ENCODE data around the gene CELSR1.

DNA sequence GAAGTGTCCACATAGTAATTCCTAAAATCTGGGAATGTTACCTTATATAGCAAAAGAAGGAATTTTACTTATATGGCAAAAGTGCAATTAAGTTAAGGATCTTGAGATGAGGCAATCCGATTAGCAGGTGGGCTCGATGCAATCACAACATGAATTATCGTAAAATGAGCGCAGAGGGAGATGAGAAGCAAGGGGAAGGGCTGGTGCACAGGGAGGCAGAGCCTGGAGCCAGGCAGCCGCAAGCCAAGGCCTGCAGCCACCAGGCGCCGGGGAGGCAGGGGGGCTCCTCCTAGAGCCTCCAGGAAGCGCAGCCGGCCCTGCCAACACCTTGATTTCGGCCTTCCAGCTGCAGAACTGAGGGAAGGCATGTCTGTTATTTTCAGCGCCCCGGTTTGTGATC is 85.7 kb downstream of the CELSR1 start:
- TF ChIP-seq, protein P1, sequence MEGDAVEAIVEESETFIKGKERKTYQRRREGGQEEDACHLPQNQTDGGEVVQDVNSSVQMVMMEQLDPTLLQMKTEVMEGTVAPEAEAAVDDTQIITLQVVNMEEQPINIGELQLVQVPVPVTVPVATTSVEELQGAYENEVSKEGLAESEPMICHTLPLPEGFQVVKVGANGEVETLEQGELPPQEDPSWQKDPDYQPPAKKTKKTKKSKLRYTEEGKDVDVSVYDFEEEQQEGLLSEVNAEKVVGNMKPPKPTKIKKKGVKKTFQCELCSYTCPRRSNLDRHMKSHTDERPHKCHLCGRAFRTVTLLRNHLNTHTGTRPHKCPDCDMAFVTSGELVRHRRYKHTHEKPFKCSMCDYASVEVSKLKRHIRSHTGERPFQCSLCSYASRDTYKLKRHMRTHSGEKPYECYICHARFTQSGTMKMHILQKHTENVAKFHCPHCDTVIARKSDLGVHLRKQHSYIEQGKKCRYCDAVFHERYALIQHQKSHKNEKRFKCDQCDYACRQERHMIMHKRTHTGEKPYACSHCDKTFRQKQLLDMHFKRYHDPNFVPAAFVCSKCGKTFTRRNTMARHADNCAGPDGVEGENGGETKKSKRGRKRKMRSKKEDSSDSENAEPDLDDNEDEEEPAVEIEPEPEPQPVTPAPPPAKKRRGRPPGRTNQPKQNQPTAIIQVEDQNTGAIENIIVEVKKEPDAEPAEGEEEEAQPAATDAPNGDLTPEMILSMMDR (IDR thresholded peaks at IDR 0.05) = no peak
- TF ChIP-seq POLR2A (IDR thresholded peaks at IDR 0.05) (no peak), POLR2AphosphoS5 (IDR thresholded peaks at IDR 0.05) (no peak)
